HEK293 (cell line): Measurements from ENCODE around the gene ASB6.

Source experiments
- CTCF ChIA-PET: fragments of 350-600 bp; formaldehyde crosslinking; extraction: SDS; loops from one replicate; lab custom pipeline; 2021; ENCODE audit warnings: antibody characterized with exemption; lab: Yijun Ruan, JAX
- POLR2A ChIA-PET: fragments of 300-600 bp; formaldehyde crosslinking; extraction: SDS; loops from one replicate; lab custom pipeline; 2020; ENCODE audit warnings: antibody characterized with exemption, inconsistent platforms; lab: Yijun Ruan, JAX
- H3K27ac ChIP-seq: fragments of 200-500 bp; sonication (Bioruptor generic); 2 replicates; pipeline ENCODE4 v1.5.1; 2014; ENCODE audit warnings: low read depth, low read length, control low read depth, inconsistent platforms; ENCODE audit errors: extremely low read depth
- H3K36me3 ChIP-seq, 2 experiments: fragments of 200-500 bp in 1 of 2; sonication (Bioruptor generic) in 1 of 2; 1 replicate in 1 of 2; 2 replicates in 1 of 2; pipeline ENCODE4 v1.5.1; 2014 to 2017; ENCODE audit warnings: inconsistent platforms in 2 of 2, low read length in 2 of 2; ENCODE audit not compliant: control insufficient read depth in 2 of 2, insufficient read depth in 1 of 2
- H3K4me1 ChIP-seq: fragments of 200-500 bp; sonication (Bioruptor generic); 2 replicates; pipeline ENCODE4 v1.5.1; 2014; ENCODE audit warnings: mild to moderate bottlenecking, low read length, inconsistent platforms; ENCODE audit not compliant: control insufficient read depth, insufficient read depth
- H3K4me3 ChIP-seq: 2 replicates; pipeline ENCODE4 v1.5.1; 2011; ENCODE audit warnings: low read depth, mild to moderate bottlenecking, control low read depth, low read length, moderate library complexity
- H3K9me3 ChIP-seq: fragments of 200-500 bp; sonication (Bioruptor generic); 2 replicates; pipeline ENCODE4 v1.5.1; 2014; ENCODE audit warnings: low read depth, low read length, inconsistent platforms; ENCODE audit not compliant: control insufficient read depth, insufficient read depth
- CTCF ChIP-seq: fragments of 450-650 bp; formaldehyde crosslinking; IDR thresholded peaks from 2 replicates; pipeline ENCODE4 v1.5.1; 2016; ENCODE audit warnings: missing biosample characterization, missing genetic modification characterization
- GFI1B ChIP-seq: fragments of 450-650 bp; formaldehyde crosslinking; IDR thresholded peaks from 2 replicates; pipeline ENCODE4 v1.5.1; 2016; ENCODE audit warnings: missing biosample characterization, missing genetic modification characterization
- IKZF3 ChIP-seq: fragments of 450-650 bp; IDR thresholded peaks from 2 replicates; pipeline ENCODE4 v1.5.0; 2018; ENCODE audit warnings: missing biosample characterization, mild to moderate bottlenecking, missing genetic modification characterization, moderate library complexity
- INSM2 ChIP-seq: fragments of 450-650 bp; formaldehyde crosslinking; IDR thresholded peaks from 2 replicates; pipeline ENCODE4 v1.5.1; 2016; ENCODE audit warnings: missing biosample characterization, missing genetic modification characterization
- KLF9 ChIP-seq: fragments of 450-650 bp; formaldehyde crosslinking; IDR thresholded peaks from 2 replicates; pipeline ENCODE4 v1.5.1; 2016; ENCODE audit warnings: missing biosample characterization, missing genetic modification characterization, low read depth
- PRDM4 ChIP-seq: fragments of 450-650 bp; formaldehyde crosslinking; IDR thresholded peaks from 2 replicates; pipeline ENCODE4 v1.5.1; 2017; ENCODE audit warnings: missing biosample characterization, missing genetic modification characterization
- ZBTB11 ChIP-seq: fragments of 450-650 bp; formaldehyde crosslinking; conservative IDR thresholded peaks from 2 replicates; pipeline ENCODE4 v1.5.1; 2016; ENCODE audit warnings: low read depth, missing biosample characterization, missing genetic modification characterization
- ZBTB17 ChIP-seq: fragments of 450-650 bp; formaldehyde crosslinking; IDR thresholded peaks from 2 replicates; pipeline ENCODE4 v1.5.1; 2016; ENCODE audit warnings: missing biosample characterization, missing genetic modification characterization
- ZNF639 ChIP-seq: fragments of 450-650 bp; formaldehyde crosslinking; IDR thresholded peaks from 2 replicates; pipeline ENCODE4 v1.5.1; 2016; ENCODE audit warnings: missing biosample characterization, missing genetic modification characterization
- ZNF654 ChIP-seq: fragments of 450-650 bp; formaldehyde crosslinking; IDR thresholded peaks from 2 replicates; pipeline ENCODE4 v1.5.1; 2016; ENCODE audit warnings: low read depth, missing biosample characterization, missing genetic modification characterization
- ZSCAN23 ChIP-seq: fragments of 450-650 bp; formaldehyde crosslinking; IDR thresholded peaks from 2 replicates; pipeline ENCODE4 v1.5.1; 2016; ENCODE audit warnings: missing biosample characterization, missing genetic modification characterization

Gene ASB6

GRCh38 chr9:129617167-129617566 is 24.8 kb downstream of the ASB6 start:
- TF ChIP-seq IKZF3 (tag by site-specific recombination) = no peak
- peak; percentile 30; the same call in 1 of the 2 replicates for TF ChIP-seq ZBTB17 (tag by site-specific recombination)
- no peak for TF ChIP-seq ZNF639 (tag by site-specific recombination)
- TF ChIP-seq GFI1B (tag by site-specific recombination) = peak; percentile 71; the same call in 1 of the 2 replicates
- no peak for TF ChIP-seq ZBTB11 (tag by site-specific recombination)
- peak; percentile 9; the same call in 1 of the 2 replicates for TF ChIP-seq CTCF
- no peak for TF ChIP-seq INSM2
- no peak for TF ChIP-seq ZSCAN23 (tag by site-specific recombination)
- TF ChIP-seq ZNF654 (tag by site-specific recombination) = peak; percentile 70
- POLR2A ChIA-PET = interaction anchor here (1.0 kb wide), 1 partner anchor 9 kb away, joined by 3 read pairs; no protein-coding TSS in a partner anchor
- Histone ChIP-seq H3K36me3 (no peaks in the 10 kb centered on the region), H3K4me3 (no peak overlapping the region), H3K27ac (no peak overlapping the region), H3K9me3 (no peaks in the 10 kb centered on the region), H3K4me1 (no peaks in the 10 kb centered on the region; the same call in 1 of the 2 replicates)
- CTCF ChIA-PET = interaction anchor here (0.6 to 23.4 kb wide), 5 partner anchors 445 to 754 kb away, joined by 3 to 507 read pairs (median 3); no protein-coding TSS in a partner anchor

- no peaks in the 10 kb centered on the region; the same call in 1 of the 2 replicates for H3K4me1 ChIP-seq
- H3K36me3 ChIP-seq = no peaks in the 10 kb centered on the region
- TF ChIP-seq KLF9 (tag by site-specific recombination) (no peak), PRDM4 (peak; percentile 77)
- ChIA-PET POLR2A (interaction anchor here (0.5 to 1.3 kb wide), 2 partner anchors 114 to 484 kb away, joined by 3 to 4 read pairs; no protein-coding TSS in a partner anchor), CTCF (interaction anchor here (0.6 to 23.4 kb wide), 8 partner anchors 8 to 686 kb away, joined by 3 to 507 read pairs (median 4); partner anchors contain the start of genes C9orf50 and NTMT1)
- H3K27ac ChIP-seq = no peak overlapping the region
- H3K9me3 ChIP-seq = no peaks in the 10 kb centered on the region
- H3K4me3 ChIP-seq = no peak overlapping the region
Observed at GRCh38 chr9:129615407-129616285, 26.3 kb downstream of the ASB6 start.
